Activated CD8-positive, alpha-beta memory T cell treated with anti-CD3 and anti-CD28 coated beads, Interleukin-2, amount 10 ng/mL, durations not matched to agents 7 days and 5 days (primary cell): ENCODE data around the gene NAXD. TPM values are rescaled to one million over a fixed set of nuclear protein-coding genes. Genes with fewer than 3 reads are reported as not detected.
"Not testable (repeated sequence)": the region's sequence is repeated elsewhere in the genome, so short reads cannot be mapped to it uniquely, and the experiment has no call there.

Experiments used
- ATAC-seq: fragments of 150-1000 bp; cut with Tn5 transposase; one replicate; pipeline ENCODE4 v1.10.0; 2021; ENCODE audit warnings: moderate library complexity
- CTCF ChIA-PET: fragments of 350-600 bp; sonication (Branson Sonifier 250); formaldehyde crosslinking; loops from one replicate; lab custom pipeline; 2021; ENCODE audit warnings: antibody characterized with exemption; lab: Charles Lee
- DNase-seq: peaks from one replicate; pipeline ENCODE4 v3.0.0-alpha.2; 2020
- H3K27ac Mint-ChIP-seq: one replicate; pipeline ENCODE4 v1.8.0; 2021; ENCODE audit warnings: mild to moderate bottlenecking, mixed read lengths
- H3K27me3 Mint-ChIP-seq: one replicate; pipeline ENCODE4 v1.8.0; 2021; ENCODE audit warnings: mixed read lengths
- H3K36me3 Mint-ChIP-seq: one replicate; pipeline ENCODE4 v1.8.0; 2021; ENCODE audit warnings: mild to moderate bottlenecking, mixed read lengths
- H3K4me1 Mint-ChIP-seq: one replicate; pipeline ENCODE4 v1.8.0; 2021; ENCODE audit warnings: mixed read lengths
- H3K4me3 Mint-ChIP-seq: one replicate; pipeline ENCODE4 v1.8.0; 2021; ENCODE audit warnings: mild to moderate bottlenecking, moderate library complexity, mixed read lengths
- H3K9me3 Mint-ChIP-seq: one replicate; pipeline ENCODE4 v1.8.0; 2022; ENCODE audit warnings: low read depth, mixed read lengths
- total RNA-seq, 2 experiments: library from RNA; stranded (reverse); gene quantifications; one replicate each; pipeline ENCODE4 v1.2.3, GENCODE V29; 2021

The NAXD gene
- total RNA-seq, 2 experiments from 2014 or later = 26.3 to 29.5 TPM

- no peak overlapping the region for H3K4me3 Mint-ChIP-seq
- H3K27ac Mint-ChIP-seq = no peak overlapping the region
Measured at GRCh38 chr13:110626521-110626920, 11.2 kb downstream of the NAXD start.

GRCh38 chr13:110627351-110627750, 12.0 kb downstream of the NAXD start:
- H3K4me1 Mint-ChIP-seq = peaks cover 28% of the 10 kb centered on the region
- no peaks in the 10 kb centered on the region for H3K27me3 Mint-ChIP-seq
- H3K4me3 Mint-ChIP-seq = no peak overlapping the region
- DNase-seq (no peak), ATAC-seq (no peak)
- no peak overlapping the region for H3K27ac Mint-ChIP-seq
- CTCF ChIA-PET = no interaction called here
- no peaks in the 10 kb centered on the region for H3K9me3 Mint-ChIP-seq
- peaks cover 20% of the 10 kb centered on the region for H3K36me3 Mint-ChIP-seq

More at GRCh38 chr13:110626521-110626920, 11.2 kb downstream of the NAXD start:
- Mint-ChIP-seq H3K4me1 (peaks cover 25% of the 10 kb centered on the region), H3K9me3 (no peaks in the 10 kb centered on the region), H3K36me3 (peaks cover 15% of the 10 kb centered on the region), H3K27me3 (no peaks in the 10 kb centered on the region)
- ATAC-seq = no peak
- no peak for DNase-seq
- CTCF ChIA-PET = interaction anchor here (0.5 kb wide), 1 partner anchor 49 kb away, joined by 3 read pairs; no protein-coding TSS in a partner anchor

- DNase-seq (no peak), ATAC-seq (no peak)
- no peaks in the 10 kb centered on the region for H3K27me3 Mint-ChIP-seq
- CTCF ChIA-PET = interaction anchor here (0.9 kb wide), 1 partner anchor 11 kb away, joined by 3 read pairs; no protein-coding TSS in a partner anchor
- H3K4me1 Mint-ChIP-seq = peaks cover 26% of the 10 kb centered on the region
- peaks cover 19% of the 10 kb centered on the region for H3K36me3 Mint-ChIP-seq
- H3K9me3 Mint-ChIP-seq = no peaks in the 10 kb centered on the region
- no peak overlapping the region for H3K4me3 Mint-ChIP-seq
- no peak overlapping the region for H3K27ac Mint-ChIP-seq
Measured at GRCh38 chr13:110627761-110628476, 12.6 kb downstream of the NAXD start.

GRCh38 chr13:110628477-110628793, 13.1 kb downstream of the NAXD start:
- Mint-ChIP-seq H3K4me1 (peaks cover 26% of the 10 kb centered on the region), H3K9me3 (no peaks in the 10 kb centered on the region), H3K36me3 (peaks cover 18% of the 10 kb centered on the region), H3K27ac (no peak overlapping the region), H3K27me3 (no peaks in the 10 kb centered on the region), H3K4me3 (no peak overlapping the region)
- DNase-seq (no peak), ATAC-seq (no peak)
- CTCF ChIA-PET = interaction anchor here (0.9 kb wide), 1 partner anchor 12 kb away, joined by 3 read pairs; no protein-coding TSS in a partner anchor

GRCh38 chr13:110628952-110629701, 13.8 kb downstream of the NAXD start:
- H3K4me3 Mint-ChIP-seq = no peak overlapping the region
- H3K9me3 Mint-ChIP-seq = no peaks in the 10 kb centered on the region
- DNase-seq (no peak), ATAC-seq (no peak)
- no peaks in the 10 kb centered on the region for H3K27me3 Mint-ChIP-seq
- H3K4me1 Mint-ChIP-seq = peaks cover 26% of the 10 kb centered on the region
- peaks cover 19% of the 10 kb centered on the region for H3K36me3 Mint-ChIP-seq
- H3K27ac Mint-ChIP-seq = peak overlapping the region; percentile 45
- CTCF ChIA-PET = interaction anchor here (1.2 kb wide), 1 partner anchor 36 kb away, joined by 5 read pairs; no protein-coding TSS in a partner anchor

GRCh38 chr13:110629735-110630134, 14.4 kb downstream of the NAXD start:
- no peak overlapping the region for H3K4me3 Mint-ChIP-seq
- ATAC-seq = peak; percentile 76
- CTCF ChIA-PET = interaction anchor here (0.9 to 1.2 kb wide), 2 partner anchors 36 to 174 kb away, joined by 3 to 5 read pairs; no protein-coding TSS in a partner anchor
- peaks cover 26% of the 10 kb centered on the region for H3K4me1 Mint-ChIP-seq
- no peaks in the 10 kb centered on the region for H3K9me3 Mint-ChIP-seq
- no peaks in the 10 kb centered on the region for H3K27me3 Mint-ChIP-seq
- peak; percentile 83 for DNase-seq
- H3K27ac Mint-ChIP-seq = peak overlapping the region; percentile 60
- H3K36me3 Mint-ChIP-seq = peaks cover 23% of the 10 kb centered on the region

DNA sequence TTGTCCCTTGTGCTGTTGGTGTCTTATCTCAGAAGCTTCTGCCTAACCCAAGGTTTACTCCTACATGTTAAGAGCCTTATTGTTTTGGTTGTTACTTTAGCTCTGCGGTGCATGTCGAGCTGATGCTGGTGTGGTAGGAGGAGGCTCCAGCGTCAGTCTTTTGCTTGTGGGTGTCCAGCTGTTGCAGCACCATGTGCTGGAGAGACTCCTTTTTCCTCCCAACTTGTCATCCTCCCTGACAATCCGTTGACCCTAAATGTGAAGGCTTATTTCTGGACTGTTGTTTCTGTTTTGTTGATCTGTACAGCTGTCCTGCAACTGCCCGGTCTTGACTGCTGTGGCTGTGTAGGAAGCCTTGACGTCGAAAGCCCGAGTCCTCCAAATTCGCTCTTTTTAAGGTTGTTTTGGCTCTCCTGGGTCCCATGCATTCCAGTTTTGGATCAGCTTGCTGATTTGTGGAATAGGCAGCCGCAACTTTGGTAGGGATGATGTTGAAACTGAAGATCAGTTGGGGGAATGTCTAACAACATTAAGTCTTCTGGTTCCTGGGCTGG, 15.3 kb downstream of the NAXD start:
- CTCF ChIA-PET = interaction anchor here (0.9 to 1.2 kb wide), 2 partner anchors 37 to 175 kb away, joined by 3 to 5 read pairs; no protein-coding TSS in a partner anchor

GRCh38 chr13:110632255-110632654, 16.9 kb downstream of the NAXD start:
- H3K9me3 Mint-ChIP-seq, H3K27ac Mint-ChIP-seq, H3K27me3 Mint-ChIP-seq, DNase-seq, H3K4me3 Mint-ChIP-seq, ATAC-seq: not testable (repeated sequence)
- Mint-ChIP-seq H3K36me3 (peaks cover 38% of the 10 kb centered on the region), H3K4me1 (peaks cover 26% of the 10 kb centered on the region)
- CTCF ChIA-PET = interaction anchor here (1.4 to 1.5 kb wide), 2 partner anchors 11 to 177 kb away, joined by 3 read pairs; no protein-coding TSS in a partner anchor

More for the DNA sequence above, 15.3 kb downstream of the NAXD start:
- Mint-ChIP-seq H3K9me3 (no peaks in the 10 kb centered on the region), H3K27ac (no peak overlapping the region), H3K36me3 (peaks cover 32% of the 10 kb centered on the region), H3K4me3 (no peak overlapping the region), H3K27me3 (no peaks in the 10 kb centered on the region), H3K4me1 (peaks cover 26% of the 10 kb centered on the region)
- no peak for ATAC-seq
- no peak for DNase-seq

- ATAC-seq (no peak), DNase-seq (no peak)
- CTCF ChIA-PET = no interaction called here
- H3K27ac Mint-ChIP-seq = no peak overlapping the region
- H3K9me3 Mint-ChIP-seq = no peaks in the 10 kb centered on the region
- no peaks in the 10 kb centered on the region for H3K27me3 Mint-ChIP-seq
- peaks cover 25% of the 10 kb centered on the region for H3K4me1 Mint-ChIP-seq
- H3K36me3 Mint-ChIP-seq = peaks cover 36% of the 10 kb centered on the region
- H3K4me3 Mint-ChIP-seq = no peak overlapping the region
Measured at GRCh38 chr13:110633776-110634175, 18.4 kb downstream of the NAXD start.

- Mint-ChIP-seq H3K4me1 (peaks cover 17% of the 10 kb centered on the region), H3K9me3 (no peaks in the 10 kb centered on the region), H3K36me3 (peaks cover 42% of the 10 kb centered on the region), H3K27ac (no peak overlapping the region), H3K27me3 (no peaks in the 10 kb centered on the region), H3K4me3 (no peak overlapping the region)
- DNase-seq (no peak), ATAC-seq (no peak)
- CTCF ChIA-PET = no interaction called here
Measured at GRCh38 chr13:110634558-110634957, 19.2 kb downstream of the NAXD start.

- Mint-ChIP-seq H3K36me3 (peaks cover 42% of the 10 kb centered on the region), H3K4me3 (no peak overlapping the region), H3K27ac (no peak overlapping the region), H3K9me3 (no peaks in the 10 kb centered on the region), H3K27me3 (no peaks in the 10 kb centered on the region), H3K4me1 (peaks cover 8% of the 10 kb centered on the region)
- ATAC-seq (no peak), DNase-seq (no peak)
- CTCF ChIA-PET = no interaction called here
Measured at GRCh38 chr13:110635405-110636002, 20.2 kb downstream of the NAXD start.

GRCh38 chr13:110636053-110636475, 20.7 kb downstream of the NAXD start:
- Mint-ChIP-seq H3K36me3 (peaks cover 42% of the 10 kb centered on the region), H3K4me3 (no peak overlapping the region), H3K9me3 (no peaks in the 10 kb centered on the region), H3K27me3 (no peaks in the 10 kb centered on the region), H3K27ac (no peak overlapping the region), H3K4me1 (peaks cover 2% of the 10 kb centered on the region)
- DNase-seq (no peak), ATAC-seq (no peak)
- CTCF ChIA-PET = no interaction called here

DNA sequence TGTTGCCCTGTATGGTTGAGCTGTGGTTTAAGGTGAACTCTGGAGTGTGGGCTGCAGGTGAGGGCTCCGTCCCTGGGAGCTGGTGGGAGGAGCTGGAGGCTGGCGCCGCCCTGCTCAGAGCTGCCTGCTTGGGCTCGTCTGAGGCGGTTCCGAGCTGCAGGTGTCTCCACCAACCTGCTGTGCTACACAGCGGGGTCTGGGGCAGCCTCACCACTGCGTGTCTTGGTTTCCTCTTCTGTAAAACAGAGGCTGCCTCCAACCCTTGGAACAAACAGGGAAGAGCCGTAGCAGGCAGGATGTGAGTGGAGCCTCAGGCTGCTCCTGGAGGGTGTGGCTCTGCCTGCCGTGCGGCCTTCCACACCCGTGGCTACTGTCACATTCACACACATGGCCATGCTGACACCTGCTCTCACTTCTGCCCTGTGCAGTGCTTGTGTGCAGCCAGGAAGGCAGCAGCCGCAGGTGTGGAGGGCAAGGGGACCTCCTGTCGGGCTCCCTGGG, 21.4 kb downstream of the NAXD start:
- Mint-ChIP-seq H3K36me3 (peaks cover 43% of the 10 kb centered on the region), H3K27ac (no peak overlapping the region), H3K4me3 (no peak overlapping the region)

More for the DNA sequence above, 21.4 kb downstream of the NAXD start:
- Mint-ChIP-seq H3K4me1 (peaks cover 2% of the 10 kb centered on the region), H3K9me3 (no peaks in the 10 kb centered on the region), H3K27me3 (no peaks in the 10 kb centered on the region)
- ATAC-seq = no peak
- DNase-seq = no peak
- CTCF ChIA-PET = no interaction called here
